ENCODE measurements around the gene TMEM89.

The TMEM89 gene

DNA sequence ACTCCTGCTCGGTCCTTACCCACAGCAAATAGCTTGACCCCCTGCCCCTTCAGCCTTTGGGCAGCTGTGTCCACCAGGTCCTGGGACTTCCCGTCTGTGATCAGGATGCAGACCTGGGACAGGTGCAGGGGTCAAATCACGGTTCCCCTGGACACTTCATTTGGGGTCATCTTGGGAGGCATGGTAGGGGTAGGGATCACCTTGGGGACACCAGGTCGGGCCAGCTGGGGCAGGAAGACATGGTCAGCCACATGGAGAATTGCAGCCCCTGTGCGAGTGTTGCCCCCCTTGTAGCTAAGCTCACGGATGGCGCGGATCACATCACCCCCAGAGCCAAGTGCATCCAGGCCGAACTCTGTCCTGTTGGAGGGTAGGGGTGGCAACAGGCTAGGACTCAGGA, 28.2 kb downstream of the TMEM89 start:
- Mint-ChIP-seq H3K27me3 (ENCODE audit: low read depth, poor library complexity) (no peaks in the 10 kb centered on the region), H3K36me3 (ENCODE audit: low read depth) (peaks cover 4% of the 10 kb centered on the region), H3K4me3 (no peak overlapping the region), H3K4me1 (peaks cover 49% of the 10 kb centered on the region), H3K9me3 (no peaks in the 10 kb centered on the region), H3K27ac (no peak overlapping the region)
- TF ChIP-seq, protein P1, sequence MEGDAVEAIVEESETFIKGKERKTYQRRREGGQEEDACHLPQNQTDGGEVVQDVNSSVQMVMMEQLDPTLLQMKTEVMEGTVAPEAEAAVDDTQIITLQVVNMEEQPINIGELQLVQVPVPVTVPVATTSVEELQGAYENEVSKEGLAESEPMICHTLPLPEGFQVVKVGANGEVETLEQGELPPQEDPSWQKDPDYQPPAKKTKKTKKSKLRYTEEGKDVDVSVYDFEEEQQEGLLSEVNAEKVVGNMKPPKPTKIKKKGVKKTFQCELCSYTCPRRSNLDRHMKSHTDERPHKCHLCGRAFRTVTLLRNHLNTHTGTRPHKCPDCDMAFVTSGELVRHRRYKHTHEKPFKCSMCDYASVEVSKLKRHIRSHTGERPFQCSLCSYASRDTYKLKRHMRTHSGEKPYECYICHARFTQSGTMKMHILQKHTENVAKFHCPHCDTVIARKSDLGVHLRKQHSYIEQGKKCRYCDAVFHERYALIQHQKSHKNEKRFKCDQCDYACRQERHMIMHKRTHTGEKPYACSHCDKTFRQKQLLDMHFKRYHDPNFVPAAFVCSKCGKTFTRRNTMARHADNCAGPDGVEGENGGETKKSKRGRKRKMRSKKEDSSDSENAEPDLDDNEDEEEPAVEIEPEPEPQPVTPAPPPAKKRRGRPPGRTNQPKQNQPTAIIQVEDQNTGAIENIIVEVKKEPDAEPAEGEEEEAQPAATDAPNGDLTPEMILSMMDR (IDR thresholded peaks at IDR 0.05) = no peak
- DNase-seq = no peak

DNA sequence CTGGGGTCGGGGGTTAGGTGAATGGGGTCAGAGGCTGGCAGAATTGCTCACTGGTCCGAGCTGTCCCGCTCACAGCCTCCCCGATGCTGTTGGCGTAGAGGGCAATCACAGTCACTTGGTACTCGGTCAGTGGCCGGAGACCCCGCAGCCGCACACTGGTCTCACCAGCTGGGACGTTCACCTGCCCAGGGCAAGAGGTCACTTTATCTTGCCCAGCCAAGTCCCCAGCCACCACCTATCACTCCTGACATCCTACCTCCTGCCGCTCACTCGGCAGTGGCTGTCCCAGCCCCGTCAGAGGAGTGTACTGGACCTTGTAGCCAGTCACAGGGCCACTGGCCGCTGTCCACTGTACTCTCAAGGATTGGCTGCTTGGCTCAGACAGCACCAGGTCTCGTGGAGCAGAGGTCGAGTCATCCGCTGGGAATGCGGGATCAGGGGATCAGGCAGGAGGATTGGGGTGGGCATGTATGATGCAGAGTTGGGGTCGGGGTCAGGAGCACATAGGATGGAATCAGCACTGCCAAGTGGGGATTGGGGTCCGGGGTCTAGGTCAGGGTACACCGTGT, 29.0 kb downstream of the TMEM89 start:
- Mint-ChIP-seq H3K36me3 (ENCODE audit: low read depth) (peaks cover 4% of the 10 kb centered on the region), H3K4me1 (peaks cover 49% of the 10 kb centered on the region), H3K4me3 (no peak overlapping the region), H3K27ac (no peak overlapping the region), H3K27me3 (ENCODE audit: low read depth, poor library complexity) (no peaks in the 10 kb centered on the region), H3K9me3 (no peaks in the 10 kb centered on the region)
- TF ChIP-seq, protein P1 (IDR thresholded peaks at IDR 0.05) = no peak
- DNase-seq = no peak

DNA sequence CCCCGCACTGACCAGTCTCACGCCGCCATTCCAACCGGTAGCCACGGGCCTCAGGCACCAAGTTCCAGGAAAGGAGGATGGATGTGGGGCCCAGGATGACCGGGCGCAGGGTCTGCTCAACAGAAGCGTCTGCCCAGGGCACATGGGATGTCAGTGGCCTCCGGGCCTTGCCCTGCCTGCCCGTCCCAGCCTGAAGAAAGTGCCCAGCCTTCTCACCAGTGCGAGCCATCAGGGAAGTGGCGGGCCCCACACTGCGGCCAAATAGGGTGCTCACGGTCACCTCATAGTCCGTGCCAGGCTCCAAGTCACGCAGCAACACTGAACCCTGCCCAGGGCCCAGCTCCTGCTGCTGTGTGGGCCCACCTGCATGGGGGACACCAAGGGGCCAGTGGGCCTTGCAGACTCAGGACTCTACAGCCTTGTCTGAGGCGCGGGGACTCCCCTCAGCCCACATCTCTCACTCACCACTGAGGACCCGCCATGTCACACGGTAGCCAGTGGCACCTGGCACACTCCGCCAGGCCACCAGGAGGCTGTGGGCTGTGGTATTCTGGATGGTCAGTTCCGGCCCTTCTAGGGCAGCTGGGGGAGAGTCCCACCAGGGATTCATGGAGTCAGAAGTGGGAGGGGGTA, 29.6 kb downstream of the TMEM89 start:
- H3K27me3 Mint-ChIP-seq (ENCODE audit: low read depth, poor library complexity) = no peaks in the 10 kb centered on the region
- H3K27ac Mint-ChIP-seq = no peak overlapping the region
- DNase-seq = no peak
- peaks cover 4% of the 10 kb centered on the region for H3K36me3 Mint-ChIP-seq (ENCODE audit: low read depth)
- H3K9me3 Mint-ChIP-seq = no peaks in the 10 kb centered on the region
- H3K4me1 Mint-ChIP-seq = peaks cover 43% of the 10 kb centered on the region
- TF ChIP-seq, protein P1 (IDR thresholded peaks at IDR 0.05) = no peak
- no peak overlapping the region for H3K4me3 Mint-ChIP-seq

DNA sequence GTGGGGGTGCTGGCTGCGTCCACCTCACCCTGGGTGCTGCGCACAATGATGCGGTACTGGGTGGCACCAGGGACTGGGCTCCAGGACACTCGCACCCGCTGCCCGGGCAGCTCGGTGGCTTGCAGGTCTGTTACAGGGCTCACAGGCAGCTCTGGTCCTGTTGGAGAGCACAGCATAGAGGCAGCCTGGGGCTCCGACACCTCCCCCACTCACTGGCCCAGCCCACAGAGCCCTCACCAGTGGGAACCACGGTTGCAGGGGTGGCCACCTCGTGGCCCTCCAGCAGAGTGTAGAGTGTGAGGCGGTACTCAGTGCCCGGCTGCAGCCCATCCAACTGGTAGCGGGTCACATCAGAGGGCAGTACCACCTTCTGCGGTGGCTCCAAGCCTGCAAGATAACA, 30.1 kb downstream of the TMEM89 start:
- Mint-ChIP-seq H3K4me3 (no peak overlapping the region), H3K27me3 (ENCODE audit: low read depth, poor library complexity) (no peaks in the 10 kb centered on the region), H3K4me1 (peaks cover 40% of the 10 kb centered on the region), H3K36me3 (ENCODE audit: low read depth) (peaks cover 4% of the 10 kb centered on the region), H3K27ac (no peak overlapping the region), H3K9me3 (no peaks in the 10 kb centered on the region)
- TF ChIP-seq, protein P1 (IDR thresholded peaks at IDR 0.05) = no peak
- DNase-seq = no peak

DNA sequence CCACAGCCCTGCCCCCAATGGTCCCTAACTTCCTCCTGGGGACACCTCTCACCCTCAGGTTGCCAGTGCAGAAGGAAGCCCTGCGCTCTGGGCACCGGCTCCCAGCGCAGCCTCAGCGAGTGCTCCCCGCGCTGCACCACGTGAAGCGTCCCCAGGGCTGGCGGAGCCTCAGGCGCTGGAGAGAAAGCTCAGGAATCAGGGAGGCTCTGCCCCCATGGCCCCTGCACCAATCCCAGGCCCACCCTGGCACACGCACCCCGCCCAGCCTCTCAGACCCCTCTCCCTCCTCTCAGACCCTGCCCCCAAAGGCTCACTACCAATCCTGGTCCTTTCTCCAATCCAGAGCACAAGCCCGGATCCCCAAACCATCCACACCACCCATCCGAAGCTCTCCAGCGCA, 33.3 kb downstream of the TMEM89 start:
- H3K4me1 Mint-ChIP-seq = peaks cover 27% of the 10 kb centered on the region
- H3K4me3 Mint-ChIP-seq = no peak overlapping the region
- TF ChIP-seq, protein P1 (IDR thresholded peaks at IDR 0.05) = no peak
- no peaks in the 10 kb centered on the region for H3K27me3 Mint-ChIP-seq (ENCODE audit: low read depth, poor library complexity)
- no peaks in the 10 kb centered on the region for H3K9me3 Mint-ChIP-seq
- no peak for DNase-seq
- peaks cover 4% of the 10 kb centered on the region for H3K36me3 Mint-ChIP-seq (ENCODE audit: low read depth)
- H3K27ac Mint-ChIP-seq = no peak overlapping the region

DNA sequence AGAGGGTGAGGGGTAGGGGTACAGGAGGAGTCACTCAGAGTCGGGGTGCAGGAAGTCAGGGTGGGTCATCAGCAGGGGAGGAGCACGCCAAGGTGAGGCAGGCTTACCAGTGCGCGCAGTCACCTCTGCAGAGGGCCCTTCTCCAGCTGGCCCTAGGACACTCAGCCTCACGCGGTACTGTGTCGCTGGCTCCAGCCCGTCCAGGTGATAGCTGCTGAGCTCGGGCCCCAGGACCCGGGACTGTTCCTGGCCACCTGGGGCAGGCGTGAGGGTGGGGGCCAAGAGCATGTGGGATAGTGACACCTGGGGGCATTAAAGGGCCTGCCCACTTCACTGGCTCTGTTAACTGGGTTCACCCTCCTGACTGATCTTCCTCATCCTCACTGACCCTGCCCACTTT, 33.9 kb downstream of the TMEM89 start:
- no peaks in the 10 kb centered on the region for H3K9me3 Mint-ChIP-seq
- H3K4me1 Mint-ChIP-seq = peaks cover 22% of the 10 kb centered on the region
- H3K4me3 Mint-ChIP-seq = no peak overlapping the region
- DNase-seq = no peak
- H3K27me3 Mint-ChIP-seq (ENCODE audit: low read depth, poor library complexity) = no peaks in the 10 kb centered on the region
- H3K36me3 Mint-ChIP-seq (ENCODE audit: low read depth) = peaks cover 4% of the 10 kb centered on the region
- TF ChIP-seq, protein P1 (IDR thresholded peaks at IDR 0.05) = no peak
- no peak overlapping the region for H3K27ac Mint-ChIP-seq
